ENCODE measurements around the gene ETS1.

ETS1 gene

GRCh38 chr11:128533472-128533871 is 53.9 kb downstream of the ETS1 start:
- no peak for DNase-seq

- no peak for DNase-seq
These were observed 54.7 kb downstream of the ETS1 start for GRCh38 chr11:128532572-128533091.

- DNase-seq = no peak
These were observed 55.3 kb downstream of the ETS1 start for GRCh38 chr11:128532016-128532571.

DNA sequence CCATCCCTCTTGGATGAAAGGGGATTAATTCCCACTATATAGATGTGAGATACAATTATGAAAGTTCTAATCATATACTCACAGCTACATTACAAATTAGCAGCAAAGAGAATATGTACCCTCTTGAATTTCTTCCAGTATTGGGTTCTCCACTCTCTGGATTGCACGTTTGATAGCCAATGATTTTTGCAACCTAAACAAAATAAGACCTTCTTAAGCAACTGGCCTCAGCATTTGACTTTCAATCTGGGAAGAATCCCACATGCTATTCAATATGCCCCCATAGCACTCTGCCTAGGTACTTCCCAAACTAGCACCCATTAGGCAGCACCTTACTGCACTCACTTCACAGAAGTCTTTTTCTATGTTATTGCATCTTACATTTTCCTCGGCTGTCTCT is 55.8 kb downstream of the ETS1 start:
- no peak for DNase-seq

GRCh38 chr11:128530118-128531074 is 57.0 kb downstream of the ETS1 start:
- DNase-seq = no peak

DNA sequence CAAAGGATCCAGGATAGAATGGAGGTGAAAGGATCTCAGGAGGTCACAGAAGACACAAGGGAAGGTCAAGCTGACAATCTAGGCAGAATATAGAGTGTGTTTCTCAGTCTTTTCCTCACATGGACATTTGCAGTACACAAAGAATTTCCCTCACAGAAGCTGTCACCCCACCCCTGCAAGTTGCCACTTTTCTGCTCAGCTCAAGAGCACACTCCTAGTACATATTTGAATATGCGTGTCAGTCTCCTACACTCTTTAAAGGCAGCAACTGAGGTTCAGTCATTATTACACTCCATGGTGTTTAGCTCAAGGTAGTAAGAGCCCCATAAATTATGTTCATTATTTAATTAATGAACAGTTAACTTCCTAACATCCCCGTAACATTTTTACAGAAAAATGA is 59.1 kb downstream of the ETS1 start:
- no peak for DNase-seq

GRCh38 chr11:128527046-128527445 is 60.3 kb downstream of the ETS1 start:
- no peak for DNase-seq

DNA sequence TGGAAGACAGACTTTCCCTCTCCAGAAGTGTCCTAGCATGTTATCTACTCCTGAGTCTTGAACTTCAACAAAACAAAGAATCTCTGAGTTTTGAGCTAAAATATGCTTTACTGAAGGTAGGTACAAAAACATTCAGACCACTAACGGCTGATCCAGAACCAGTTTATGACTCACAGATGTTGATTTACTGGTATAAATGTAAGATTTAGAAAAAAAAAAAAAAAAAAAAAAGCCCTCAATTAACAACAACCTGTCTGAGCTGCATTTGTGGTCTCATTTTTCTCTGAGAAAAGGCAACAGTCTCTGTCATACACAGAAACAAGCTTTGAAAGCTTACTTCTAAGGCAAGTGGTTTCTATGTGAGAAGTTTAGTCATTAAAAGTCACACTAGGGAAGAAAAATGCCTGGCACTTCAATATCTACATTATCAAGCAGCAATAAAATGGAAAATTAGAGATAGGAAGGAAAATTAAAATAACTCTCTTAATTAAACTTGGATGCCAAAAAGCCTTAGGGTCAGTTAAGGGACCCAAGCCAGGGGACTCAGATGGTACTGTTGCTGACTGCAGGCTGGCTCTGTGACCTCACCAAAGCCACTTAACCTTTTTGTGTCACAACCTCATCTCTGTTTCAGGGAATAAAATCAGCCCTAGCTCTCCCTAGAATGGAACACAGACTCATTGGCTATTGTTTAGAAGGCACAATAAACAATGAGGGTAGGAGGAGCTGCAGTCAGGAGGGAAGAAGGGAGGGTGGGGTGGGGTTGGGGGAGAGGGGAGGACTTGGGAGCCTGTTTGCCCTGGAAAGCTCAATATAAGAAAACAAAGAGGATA is 61.7 kb downstream of the ETS1 start:
- peak; percentile 40 for DNase-seq

DNA sequence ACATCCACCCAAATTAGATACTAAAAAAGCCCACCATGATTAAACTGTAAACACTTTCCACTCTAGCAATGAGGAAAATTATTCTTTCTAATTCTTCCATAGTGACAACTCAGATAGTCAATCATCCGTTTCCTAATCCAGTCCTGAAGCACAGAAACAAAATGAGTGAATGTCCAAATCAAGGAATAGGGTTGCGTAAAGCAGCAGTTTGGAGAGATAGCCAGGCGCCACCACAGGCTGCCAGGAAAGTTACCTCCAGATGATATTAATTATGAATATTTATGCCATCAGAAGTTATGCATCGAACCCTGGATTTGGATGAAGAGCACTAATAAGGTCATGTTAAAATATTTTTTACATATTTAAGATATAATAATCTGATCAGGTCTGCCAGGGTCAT is 63.2 kb downstream of the ETS1 start:
- no peak for DNase-seq

GRCh38 chr11:128523641-128524040 is 63.7 kb downstream of the ETS1 start:
- DNase-seq = no peak

- peak; percentile 63 for DNase-seq
These were observed 64.3 kb downstream of the ETS1 start for GRCh38 chr11:128522943-128523518.

GRCh38 chr11:128522055-128522942 is 65.1 kb downstream of the ETS1 start:
- peak; percentile 95 for DNase-seq

DNA sequence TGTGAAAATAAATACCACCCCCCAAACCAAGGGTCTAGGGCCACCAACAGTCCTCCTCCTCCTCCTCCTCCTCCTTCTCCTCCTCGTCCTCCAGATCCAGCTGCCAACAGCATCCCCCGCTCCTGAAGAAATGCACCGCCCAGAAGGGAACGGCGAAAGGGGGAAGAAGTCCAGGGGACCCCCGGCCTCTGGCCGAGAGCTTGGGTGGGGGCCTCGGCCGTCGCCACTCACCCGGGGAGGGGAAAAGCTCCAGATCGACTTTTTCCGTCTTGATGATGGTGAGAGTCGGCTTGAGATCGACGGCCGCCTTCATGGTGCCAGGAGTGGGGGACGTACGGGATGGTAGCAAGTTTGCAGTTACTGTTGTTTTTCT is 65.7 kb downstream of the ETS1 start:
- peak; percentile 50 for DNase-seq

DNA sequence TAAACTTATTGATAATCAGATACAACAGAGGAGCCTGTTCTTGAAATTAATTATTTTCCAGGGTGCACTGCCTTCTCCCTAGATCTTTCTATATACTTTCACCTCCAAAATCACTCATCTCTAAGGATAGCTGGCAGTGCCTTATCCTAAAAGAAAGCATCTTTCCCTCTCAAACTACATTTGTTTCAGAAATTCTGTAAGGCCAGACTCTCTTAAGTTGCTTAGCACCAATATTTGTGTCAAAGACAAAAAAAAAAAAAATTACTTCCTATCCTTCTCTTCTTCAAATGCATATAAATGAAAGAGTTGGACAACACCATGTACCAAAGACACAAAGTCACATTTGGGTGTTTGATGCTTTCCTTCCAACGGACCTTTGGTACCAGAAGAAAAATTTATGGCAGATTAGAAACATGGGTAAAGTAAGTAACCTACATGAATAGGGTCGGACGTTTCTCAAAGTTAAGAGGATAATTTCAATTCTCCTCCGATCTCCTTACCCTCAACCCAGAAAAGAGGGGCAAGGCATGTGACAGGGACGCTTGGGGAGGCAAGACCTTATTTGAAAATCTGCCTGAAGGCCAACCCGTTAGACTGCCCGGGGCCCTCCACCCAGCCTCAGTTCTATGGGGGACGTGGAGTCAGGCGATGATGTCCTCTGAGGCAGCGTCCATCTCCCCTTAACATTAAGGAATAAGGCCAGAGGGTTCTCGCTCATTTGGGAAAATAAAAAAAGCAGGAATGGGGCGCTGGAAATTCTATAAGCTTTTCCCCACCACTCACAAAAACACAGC is 66.3 kb downstream of the ETS1 start:
- peak; percentile 45 for DNase-seq

GRCh38 chr11:128520206-128520887 is 67.0 kb downstream of the ETS1 start:
- peak; percentile 43 for DNase-seq

DNA sequence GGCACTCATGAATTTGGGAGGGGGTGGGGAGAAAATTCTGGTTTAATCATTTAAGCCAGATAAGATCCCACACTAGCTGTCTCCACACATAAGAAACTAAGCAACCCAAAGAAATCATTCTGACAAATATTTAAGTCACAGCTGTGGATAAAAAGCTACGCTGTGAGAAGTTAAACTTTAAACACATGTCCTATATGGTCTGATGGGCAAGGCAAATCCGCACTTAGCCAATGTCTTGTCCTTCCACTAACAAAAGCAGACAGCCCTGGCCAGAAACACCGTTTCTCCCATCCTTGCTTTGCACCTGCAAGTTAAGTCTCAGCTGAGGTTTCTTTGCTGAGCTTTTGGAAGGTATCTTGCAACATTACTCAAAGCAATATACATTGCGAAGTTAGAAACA is 68.0 kb downstream of the ETS1 start:
- DNase-seq = peak; percentile 41

- DNase-seq = peak; percentile 35
These were observed 68.7 kb downstream of the ETS1 start for GRCh38 chr11:128518493-128519207.

- peak; percentile 40 for DNase-seq
These were observed 69.7 kb downstream of the ETS1 start for GRCh38 chr11:128517451-128518230.

- no peak for DNase-seq
These were observed 70.5 kb downstream of the ETS1 start for GRCh38 chr11:128516886-128517285.
